Psoas muscle (tissue), 8 donors: ENCODE data around the gene MICAL3. TPM values are rescaled to one million over a fixed set of nuclear protein-coding genes. Genes with fewer than 3 reads are reported as not detected.

Experiments used
- ATAC-seq, 4 donors: fragments of 200-7000 bp; cut with Tn5 transposase; one replicate each; pipeline ENCODE4 v1.9.1; 2020; ENCODE audit warnings: moderate library complexity in 3 of 4, mild to moderate bottlenecking in 2 of 4
- DNase-seq, 2 donors: peaks; one replicate each; pipeline ENCODE4 v3.0.0-alpha.2; 2020
- H3K27ac ChIP-seq: fragments of 200-600 bp; one replicate; pipeline ENCODE4 v1.8.0; 2022
- H3K27me3 ChIP-seq, 3 donors: fragments of 200-600 bp in 1 of 3; one replicate each; pipeline versions ENCODE4 v1.6.1 to v1.8.0; 2013 to 2022; ENCODE audit warnings: low read length in 2 of 3, mild to moderate bottlenecking in 2 of 3, moderate library complexity in 1 of 3; ENCODE audit not compliant: insufficient read depth in 3 of 3
- H3K36me3 ChIP-seq, 2 donors: fragments of 200-600 bp in 1 of 2; one replicate each; pipeline versions ENCODE4 v1.6.1 to v1.8.0; 2013 to 2022; ENCODE audit warnings: low read depth in 1 of 2, mild to moderate bottlenecking in 1 of 2, moderate library complexity in 1 of 2; ENCODE audit not compliant: insufficient read depth in 1 of 2
- H3K4me1 ChIP-seq: fragments of 200-600 bp; one replicate; pipeline ENCODE4 v1.8.0; 2022
- H3K4me3 ChIP-seq: fragments of 200-600 bp; one replicate; pipeline ENCODE4 v1.8.0; 2022; ENCODE audit warnings: mild to moderate bottlenecking
- H3K9me3 ChIP-seq: fragments of 200-600 bp; one replicate; pipeline ENCODE4 v1.8.0; 2022
- WGBS, 3 donors: extraction: QIAGEN DNeasy Blood & Tissue Kit; methylation state at CpG; one replicate each; pipeline versions ENCODE4 v1.1.6 to v1.1.7; 2013; 5-methylcytosine and 5-hydroxymethylcytosine counted together
- intact Hi-C, 2 donors: fragments of 100-400 bp; cut with DNase I; formaldehyde crosslinking; loops; one replicate each; pipeline versions ENCODE4 v1.11.0 to v1.14.2; 2022
- polyA plus RNA-seq, 3 donors: library from polyadenylated mRNA; stranded (reverse); fragments of 200-250 nt; gene quantifications; one replicate each; pipeline ENCODE4 v1.2.3, GENCODE V29; 2013
- total RNA-seq, 4 donors: library from RNA; stranded (reverse); fragmentation: NEBNext Ultra II Directional in 2 of 4; extraction: Animal tissue kit (Norgen Biotek cat#: 25700) in 2 of 4; gene quantifications; one replicate each; pipeline versions ENCODE4 v1.2.1 to v1.2.4, GENCODE V29; 2021 to 2023
- TF ChIP-seq, protein P1 (sequence below): fragments of 200-600 bp; IDR thresholded peaks from one replicate; pipeline ENCODE4 v1.8.0; 2022; ENCODE audit warnings: antibody characterized with exemption
- donor health status: healthy with polysubstance abuse.
- donor health status: DM: no; HTN: no; CAD: no; lungs with moderate emphysema.
- donor health status: Bipolar disorder and iron deficiency.
- donor health status: healthy.
- donor health status: DM: yes; HTN: yes; CAD: no.
- donor health status: DM: no; HTN: no; CAD: no.
- donor health status: DM: no; HTN: no; CAD: no.
- donor health status: DM: yes; HTN: yes; CAD: no.

The MICAL3 gene
- total and polyA plus RNA-seq, 7 donors: 2.1 to 38.3 (median 15.5) TPM

DNA sequence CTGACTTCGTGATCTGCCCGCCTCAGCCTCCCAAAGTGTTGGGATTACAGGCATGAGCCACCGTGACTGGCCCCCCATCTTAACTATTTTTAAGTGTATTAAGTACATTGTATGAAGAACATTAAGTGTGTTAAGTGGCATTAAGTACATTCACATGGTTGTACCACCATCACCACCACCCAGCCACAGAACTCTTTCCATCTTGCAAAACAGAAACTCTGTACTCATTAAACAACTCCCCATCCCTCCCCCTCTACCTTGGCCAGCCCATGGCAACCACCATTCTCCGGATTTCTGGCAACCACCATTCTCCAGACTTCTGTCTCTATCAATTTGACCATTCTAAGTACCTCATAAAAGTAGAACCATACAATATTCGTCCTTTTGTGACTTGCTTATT is 35.6 kb upstream of the MICAL3 start:
- intact Hi-C loops: loop anchor here in 1 of 2 donors (5.0 kb wide), 1 partner anchor 38 kb away; the partner anchor contains the start of gene MICAL3
- 82 to 85% (median 82%) methylated on average over 5 of the region's 5 CpGs for WGBS, 3 donors
- peaks cover 32% of the 10 kb centered on the region for H3K4me1 ChIP-seq
- H3K27me3 ChIP-seq: no peaks in the 10 kb centered on the region
- H3K4me3 ChIP-seq: no peak overlapping the region
- TF ChIP-seq, protein P1, sequence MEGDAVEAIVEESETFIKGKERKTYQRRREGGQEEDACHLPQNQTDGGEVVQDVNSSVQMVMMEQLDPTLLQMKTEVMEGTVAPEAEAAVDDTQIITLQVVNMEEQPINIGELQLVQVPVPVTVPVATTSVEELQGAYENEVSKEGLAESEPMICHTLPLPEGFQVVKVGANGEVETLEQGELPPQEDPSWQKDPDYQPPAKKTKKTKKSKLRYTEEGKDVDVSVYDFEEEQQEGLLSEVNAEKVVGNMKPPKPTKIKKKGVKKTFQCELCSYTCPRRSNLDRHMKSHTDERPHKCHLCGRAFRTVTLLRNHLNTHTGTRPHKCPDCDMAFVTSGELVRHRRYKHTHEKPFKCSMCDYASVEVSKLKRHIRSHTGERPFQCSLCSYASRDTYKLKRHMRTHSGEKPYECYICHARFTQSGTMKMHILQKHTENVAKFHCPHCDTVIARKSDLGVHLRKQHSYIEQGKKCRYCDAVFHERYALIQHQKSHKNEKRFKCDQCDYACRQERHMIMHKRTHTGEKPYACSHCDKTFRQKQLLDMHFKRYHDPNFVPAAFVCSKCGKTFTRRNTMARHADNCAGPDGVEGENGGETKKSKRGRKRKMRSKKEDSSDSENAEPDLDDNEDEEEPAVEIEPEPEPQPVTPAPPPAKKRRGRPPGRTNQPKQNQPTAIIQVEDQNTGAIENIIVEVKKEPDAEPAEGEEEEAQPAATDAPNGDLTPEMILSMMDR: no peak
- H3K27ac ChIP-seq: no peak overlapping the region
- ATAC-seq: no peak
- no peaks in the 10 kb centered on the region for H3K9me3 ChIP-seq
- H3K36me3 ChIP-seq: no peaks in the 10 kb centered on the region
- DNase-seq: no peak

DNA sequence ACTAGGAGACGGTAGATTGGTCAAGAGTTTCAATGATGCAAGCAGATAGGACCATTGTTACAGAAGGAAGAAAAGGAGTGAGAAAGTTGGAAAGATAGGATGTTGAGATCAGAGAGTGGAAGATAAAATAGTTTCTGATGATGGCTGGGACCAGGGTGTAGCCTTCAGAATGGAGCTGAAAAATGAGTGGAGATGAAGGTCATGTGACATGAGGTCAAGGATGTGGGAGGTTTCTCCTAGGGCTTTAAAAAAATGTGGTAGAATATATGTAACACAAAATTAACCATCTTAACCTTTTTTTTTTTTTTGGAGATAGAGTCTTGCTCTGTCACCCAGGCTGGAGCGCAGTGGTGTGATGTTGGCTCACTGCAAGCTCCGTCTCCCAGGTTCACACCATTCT is 35.1 kb upstream of the MICAL3 start:
- Histone ChIP-seq H3K4me1 (peaks cover 32% of the 10 kb centered on the region), H3K4me3 (no peak overlapping the region), H3K36me3 (no peaks in the 10 kb centered on the region), H3K9me3 (no peaks in the 10 kb centered on the region), H3K27ac (no peak overlapping the region), H3K27me3 (no peaks in the 10 kb centered on the region)
- no peak for ATAC-seq
- TF ChIP-seq, protein P1: no peak
- DNase-seq: no peak
- 91 to 99% (median 98%) methylated on average over 3 of the region's 3 CpGs for WGBS, 3 donors
- intact Hi-C loops: loop anchor here in 1 of 2 donors (5.0 kb wide), 1 partner anchor 37 kb away; the partner anchor contains the start of gene MICAL3

DNA sequence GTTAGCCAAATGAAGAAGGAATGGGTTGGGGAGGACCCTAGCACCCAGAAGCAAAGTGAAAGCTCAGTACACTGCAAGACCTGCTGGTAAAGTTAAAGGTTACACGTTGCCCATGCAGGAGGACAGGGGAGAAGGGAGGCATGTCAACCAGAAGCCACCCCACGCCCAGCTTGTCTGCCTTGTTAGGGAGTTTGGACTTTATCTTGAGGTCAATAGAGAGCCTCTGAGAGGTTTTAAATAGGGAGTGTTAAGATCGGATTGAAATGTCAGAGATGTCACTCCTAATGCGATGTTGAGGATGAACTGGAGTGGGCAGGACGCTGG is 34.7 kb upstream of the MICAL3 start:
- Histone ChIP-seq H3K36me3 (no peaks in the 10 kb centered on the region), H3K27me3 (no peaks in the 10 kb centered on the region), H3K4me3 (no peak overlapping the region), H3K9me3 (no peaks in the 10 kb centered on the region), H3K27ac (no peak overlapping the region), H3K4me1 (peaks cover 32% of the 10 kb centered on the region)
- intact Hi-C loops: loop anchor here in 1 of 2 donors (5.0 kb wide), 1 partner anchor 37 kb away; the partner anchor contains the start of gene MICAL3
- TF ChIP-seq, protein P1: no peak
- DNase-seq: no peak
- no peak for ATAC-seq
- WGBS, 3 donors: 84 to 88% (median 86%) methylated on average over 5 of the region's 5 CpGs

DNA sequence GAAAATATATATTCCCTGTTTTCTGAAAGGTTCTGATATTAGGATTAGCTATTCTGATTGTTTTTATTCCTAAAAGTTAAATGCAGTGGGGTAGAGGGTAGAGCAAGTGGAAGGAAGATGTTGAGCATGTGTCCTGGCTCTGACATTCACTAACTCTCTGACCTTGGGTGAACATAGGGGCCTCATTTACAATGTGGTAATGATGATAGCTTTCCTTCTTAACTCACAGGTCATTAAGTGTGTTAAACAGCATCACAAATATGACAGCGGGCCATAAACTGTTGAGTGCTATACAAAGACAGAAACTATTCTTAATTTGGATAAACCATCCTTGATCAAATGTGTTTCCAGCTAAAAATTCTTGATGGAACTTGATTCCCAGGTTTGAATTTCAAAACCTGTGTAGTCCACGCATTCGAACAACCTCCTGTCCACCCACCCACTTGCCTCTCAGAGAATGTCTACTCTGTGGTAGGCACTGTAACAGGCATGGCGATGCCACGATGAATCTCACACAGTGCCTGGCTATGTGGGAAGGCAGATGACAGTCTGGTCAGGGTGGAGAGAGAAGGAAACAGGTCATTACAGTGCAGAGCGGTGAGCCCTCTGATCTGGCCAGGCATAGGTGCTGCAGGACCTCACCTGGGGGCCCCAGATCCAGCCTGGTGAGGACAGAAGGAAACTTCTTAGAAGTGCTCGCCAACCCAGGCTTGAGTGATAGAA is 34.2 kb upstream of the MICAL3 start:
- H3K9me3 ChIP-seq: no peaks in the 10 kb centered on the region
- H3K36me3 ChIP-seq: no peaks in the 10 kb centered on the region
- ATAC-seq: no peak
- no peak overlapping the region for H3K4me3 ChIP-seq
- WGBS, 3 donors: 75 to 85% (median 77%) methylated on average over 7 of the region's 7 CpGs
- H3K4me1 ChIP-seq: peaks cover 32% of the 10 kb centered on the region
- peak overlapping the region; percentile 84 for H3K27ac ChIP-seq
- TF ChIP-seq, protein P1: no peak
- no peak for DNase-seq
- intact Hi-C loops: loop anchor here in 1 of 2 donors (5.0 kb wide), 1 partner anchor 36 kb away; the partner anchor contains the start of gene MICAL3
- H3K27me3 ChIP-seq: no peaks in the 10 kb centered on the region
